Measurements from ENCODE around the gene NEU3.

- TF ChIP-seq CTCF (optimal IDR thresholded peaks at IDR 0.05 in 1 of 3, IDR thresholded peaks at IDR 0.05 in 1 of 3, conservative IDR thresholded peaks at IDR 0.05 in 1 of 3; ENCODE audit: extremely low read depth in 1 of 3, insufficient read depth in 2 of 3, low read length in 3 of 3) (no peak), EZH2 (IDR thresholded peaks at IDR 0.05; ENCODE audit: low read length) (no peak)
Measured at GRCh38 chr11:74948898-74949752, 39.6 kb upstream of the NEU3 start, which contains the start of the genes SPCS2 and XRRA1.
